ENCODE measurements around the gene ILDR1.

Gene ILDR1

DNA sequence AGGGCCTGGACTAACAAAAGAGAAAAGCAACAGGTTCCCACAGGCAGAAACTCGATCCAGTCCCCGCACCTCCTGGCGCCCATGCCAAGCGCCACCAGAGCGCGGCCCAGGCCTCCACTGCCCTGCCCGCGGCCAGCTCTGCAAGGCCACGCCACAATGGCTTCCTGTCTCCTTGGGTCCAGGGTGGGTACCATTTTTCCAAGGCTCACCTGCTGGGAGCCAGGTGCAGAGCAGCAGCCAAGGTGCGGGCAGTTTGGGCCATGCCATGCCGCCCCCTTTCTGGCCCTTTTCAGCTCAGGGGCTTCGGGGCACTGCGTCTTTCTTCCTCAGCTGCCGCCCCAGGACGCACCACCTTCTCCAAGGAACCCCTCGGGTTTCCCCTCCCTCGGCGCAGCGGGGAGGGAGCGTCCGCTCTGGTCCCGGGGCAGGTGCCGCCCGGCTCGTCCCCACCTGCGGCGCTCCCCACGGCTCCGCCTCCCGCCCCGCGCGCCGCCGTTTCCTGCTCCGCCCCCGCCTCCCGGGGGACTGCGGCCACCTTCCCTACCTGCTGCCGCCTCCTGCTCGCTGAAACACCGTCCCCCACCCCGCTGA lies at the start of gene ILDR1:
ILDR1 (minus strand) TSS at position 437 of the 591 bp plus-strand sequence; CDS start at position 267, 170 bp downstream.
- Histone ChIP-seq H3K27me3 (replicated peaks; ENCODE audit: control insufficient read depth, insufficient read depth, low read length) (peaks cover 14% of the 10 kb centered on the region), H3K9ac (ENCODE audit: low read length) (no peak within 1 kb of the TSS), H3K4me1 (ENCODE audit: control insufficient read depth, insufficient read depth, low read length) (no peaks in the 10 kb centered on the region), H3K4me3 (ENCODE audit: low read length) (no peak within 1 kb of the TSS), H3K9me3 (ENCODE audit: control insufficient read depth, low read length) (no peaks in the 10 kb centered on the region), H3K36me3 (ENCODE audit: control insufficient read depth, insufficient read depth, low read length, severe bottlenecking) (no peaks in the 10 kb centered on the region)
- no peak for DNase-seq (ENCODE audit: low read depth)

DNA sequence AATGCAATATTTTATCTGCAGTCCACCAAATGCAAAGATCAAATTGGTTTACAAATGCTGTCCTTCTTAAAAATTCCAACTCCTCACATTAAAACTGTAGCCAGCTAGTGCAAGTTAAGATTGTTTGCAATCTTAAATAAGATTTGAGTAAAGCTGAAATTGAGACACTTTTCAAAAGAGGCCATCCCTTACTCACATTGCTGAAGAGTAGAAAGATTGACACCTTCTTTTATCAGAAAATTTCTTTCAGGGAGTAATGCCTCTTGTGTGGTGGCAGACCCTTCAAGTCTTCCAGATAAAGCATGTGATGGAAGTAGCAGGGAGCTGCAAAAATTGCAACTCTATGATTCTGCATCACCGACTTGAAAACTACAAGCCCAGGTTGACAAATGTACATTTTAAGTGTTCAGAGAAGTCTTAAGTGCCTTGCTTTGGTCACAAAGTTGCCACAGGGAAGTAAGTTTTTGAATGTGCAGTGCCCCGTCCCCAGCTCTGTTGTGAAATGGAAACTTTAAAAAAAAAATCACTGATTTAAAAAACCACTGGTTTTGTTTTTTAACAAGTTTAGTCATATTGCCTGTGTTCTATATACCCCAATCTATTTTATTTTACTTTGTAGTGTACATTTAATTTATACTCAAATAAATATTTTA lies 45.7 kb upstream of the ILDR1 start:
- no peak overlapping the region for H3K4me3 ChIP-seq (ENCODE audit: low read length)
- H3K9ac ChIP-seq (ENCODE audit: low read length): no peak overlapping the region
- no peaks in the 10 kb centered on the region for H3K36me3 ChIP-seq (ENCODE audit: control insufficient read depth, insufficient read depth, low read length, severe bottlenecking)
- H3K27me3 ChIP-seq (replicated peaks; ENCODE audit: control insufficient read depth, insufficient read depth, low read length): peaks cover 14% of the 10 kb centered on the region
- H3K9me3 ChIP-seq (ENCODE audit: control insufficient read depth, low read length): no peaks in the 10 kb centered on the region
- H3K4me1 ChIP-seq (ENCODE audit: control insufficient read depth, insufficient read depth, low read length): no peaks in the 10 kb centered on the region
- DNase-seq (ENCODE audit: low read depth): no peak

DNA sequence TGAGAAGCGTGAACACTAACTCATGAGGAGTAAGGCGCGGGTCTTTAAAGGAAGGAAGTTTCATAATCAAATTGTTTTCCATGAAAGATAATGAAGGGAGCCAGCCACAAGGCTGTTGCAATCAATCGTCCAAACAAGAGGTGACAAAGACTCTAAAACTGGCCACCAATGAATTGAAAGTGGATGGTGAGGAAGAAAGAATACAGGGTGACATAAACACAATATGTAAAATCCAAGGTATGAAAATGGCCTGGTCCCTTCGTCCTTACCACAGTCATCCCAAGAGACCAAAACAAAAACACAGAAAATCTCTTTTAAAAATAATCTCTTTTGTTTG lies 45.1 kb upstream of the ILDR1 start:
- Histone ChIP-seq H3K4me3 (ENCODE audit: low read length) (no peak overlapping the region), H3K9me3 (ENCODE audit: control insufficient read depth, low read length) (no peaks in the 10 kb centered on the region), H3K36me3 (ENCODE audit: control insufficient read depth, insufficient read depth, low read length, severe bottlenecking) (no peaks in the 10 kb centered on the region), H3K27me3 (replicated peaks; ENCODE audit: control insufficient read depth, insufficient read depth, low read length) (peaks cover 14% of the 10 kb centered on the region), H3K9ac (ENCODE audit: low read length) (no peak overlapping the region), H3K4me1 (ENCODE audit: control insufficient read depth, insufficient read depth, low read length) (no peaks in the 10 kb centered on the region)
- DNase-seq (ENCODE audit: low read depth): no peak

DNA sequence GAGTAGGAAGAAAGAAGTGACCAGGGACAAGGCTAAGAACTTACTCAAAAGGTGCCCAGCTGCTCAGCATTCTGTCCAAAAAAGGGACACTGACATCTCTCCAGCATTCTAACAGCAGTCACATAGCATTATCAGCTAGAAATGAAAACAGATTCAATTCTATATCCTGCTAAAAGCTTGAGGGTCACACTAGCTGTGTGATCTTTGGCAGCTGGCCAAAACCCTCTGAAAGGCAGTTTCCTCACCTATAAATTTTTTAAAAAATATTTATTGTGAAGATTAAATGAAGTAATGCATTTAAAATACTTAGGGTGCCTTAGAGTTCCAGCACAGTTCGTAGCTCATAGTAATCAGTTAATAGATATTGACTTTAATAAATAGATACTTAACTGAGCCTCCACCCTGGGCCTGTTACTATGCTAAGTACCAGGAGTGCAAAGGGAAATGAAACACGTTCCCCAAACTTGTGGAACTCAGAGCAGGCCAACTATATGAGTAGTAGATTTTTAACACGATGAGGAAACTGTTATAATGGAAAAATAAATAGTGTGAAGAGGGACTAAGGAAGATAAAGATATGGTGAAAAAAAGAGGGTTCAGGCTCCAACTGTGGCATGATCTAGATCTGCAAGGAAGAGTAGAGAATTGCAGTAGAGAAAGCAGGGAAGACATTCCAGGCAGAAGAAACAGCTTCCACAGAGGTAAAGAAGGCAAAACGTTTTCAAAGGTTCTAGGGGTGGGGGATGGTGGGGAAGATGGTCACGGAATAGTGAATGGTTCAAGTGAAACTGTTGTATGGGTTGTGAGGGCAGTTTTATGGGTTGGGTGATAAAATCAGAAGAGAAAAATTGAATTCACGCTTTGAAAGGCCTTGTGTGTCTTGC lies 44.5 kb upstream of the ILDR1 start:
- Histone ChIP-seq H3K36me3 (ENCODE audit: control insufficient read depth, insufficient read depth, low read length, severe bottlenecking) (no peaks in the 10 kb centered on the region), H3K4me1 (ENCODE audit: control insufficient read depth, insufficient read depth, low read length) (no peaks in the 10 kb centered on the region), H3K4me3 (ENCODE audit: low read length) (no peak overlapping the region), H3K9ac (ENCODE audit: low read length) (no peak overlapping the region), H3K27me3 (replicated peaks; ENCODE audit: control insufficient read depth, insufficient read depth, low read length) (peaks cover 14% of the 10 kb centered on the region), H3K9me3 (ENCODE audit: control insufficient read depth, low read length) (no peaks in the 10 kb centered on the region)
- no peak for DNase-seq (ENCODE audit: low read depth)

DNA sequence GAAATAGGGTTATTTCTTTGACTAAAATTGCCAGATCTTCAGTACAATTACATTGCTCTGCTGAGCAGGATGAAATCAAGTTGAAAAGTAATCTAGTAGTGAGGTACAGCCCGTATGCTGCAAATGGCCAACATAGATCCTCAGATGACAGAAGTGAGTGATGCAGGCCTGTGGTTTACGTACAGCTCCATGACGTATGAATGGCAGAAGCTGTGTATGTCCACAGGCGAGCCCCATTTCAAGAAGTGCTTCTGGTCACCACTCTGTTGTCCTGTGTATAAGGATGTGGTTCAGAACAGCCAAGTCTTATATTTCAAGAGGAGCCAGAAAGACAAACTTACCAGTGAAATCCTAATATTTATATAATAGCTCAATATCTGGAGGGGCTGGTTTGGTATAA lies 42.3 kb upstream of the ILDR1 start:
- Histone ChIP-seq H3K9ac (ENCODE audit: low read length) (no peak overlapping the region), H3K9me3 (ENCODE audit: control insufficient read depth, low read length) (no peaks in the 10 kb centered on the region), H3K4me1 (ENCODE audit: control insufficient read depth, insufficient read depth, low read length) (no peaks in the 10 kb centered on the region), H3K27me3 (replicated peaks; ENCODE audit: control insufficient read depth, insufficient read depth, low read length) (peaks cover 7% of the 10 kb centered on the region), H3K36me3 (ENCODE audit: control insufficient read depth, insufficient read depth, low read length, severe bottlenecking) (no peaks in the 10 kb centered on the region), H3K4me3 (ENCODE audit: low read length) (no peak overlapping the region)
- DNase-seq (ENCODE audit: low read depth): no peak

DNA sequence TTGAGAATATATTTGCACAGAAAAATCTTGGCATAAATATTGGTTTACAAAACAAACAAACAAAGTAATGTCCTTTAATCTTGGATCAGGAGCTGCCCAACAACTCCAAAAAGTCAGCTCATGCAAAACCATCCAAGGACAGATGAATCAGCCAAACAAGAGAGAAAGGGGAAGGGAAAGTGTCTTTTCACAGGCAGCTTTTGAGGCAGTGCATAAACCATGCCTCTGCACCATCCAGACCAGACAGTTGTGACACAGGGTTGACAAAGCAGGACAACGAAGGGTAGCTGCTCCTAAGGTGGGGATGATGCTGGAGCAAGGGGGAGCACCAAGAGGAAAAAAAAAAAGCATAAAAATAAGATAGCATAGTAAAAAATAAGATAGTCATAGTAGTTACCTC lies 41.9 kb upstream of the ILDR1 start:
- no peak overlapping the region for H3K4me3 ChIP-seq (ENCODE audit: low read length)
- H3K27me3 ChIP-seq (replicated peaks; ENCODE audit: control insufficient read depth, insufficient read depth, low read length): peaks cover 9% of the 10 kb centered on the region
- no peaks in the 10 kb centered on the region for H3K9me3 ChIP-seq (ENCODE audit: control insufficient read depth, low read length)
- H3K36me3 ChIP-seq (ENCODE audit: control insufficient read depth, insufficient read depth, low read length, severe bottlenecking): no peaks in the 10 kb centered on the region
- DNase-seq (ENCODE audit: low read depth): no peak
- no peak overlapping the region for H3K9ac ChIP-seq (ENCODE audit: low read length)
- H3K4me1 ChIP-seq (ENCODE audit: control insufficient read depth, insufficient read depth, low read length): no peaks in the 10 kb centered on the region

DNA sequence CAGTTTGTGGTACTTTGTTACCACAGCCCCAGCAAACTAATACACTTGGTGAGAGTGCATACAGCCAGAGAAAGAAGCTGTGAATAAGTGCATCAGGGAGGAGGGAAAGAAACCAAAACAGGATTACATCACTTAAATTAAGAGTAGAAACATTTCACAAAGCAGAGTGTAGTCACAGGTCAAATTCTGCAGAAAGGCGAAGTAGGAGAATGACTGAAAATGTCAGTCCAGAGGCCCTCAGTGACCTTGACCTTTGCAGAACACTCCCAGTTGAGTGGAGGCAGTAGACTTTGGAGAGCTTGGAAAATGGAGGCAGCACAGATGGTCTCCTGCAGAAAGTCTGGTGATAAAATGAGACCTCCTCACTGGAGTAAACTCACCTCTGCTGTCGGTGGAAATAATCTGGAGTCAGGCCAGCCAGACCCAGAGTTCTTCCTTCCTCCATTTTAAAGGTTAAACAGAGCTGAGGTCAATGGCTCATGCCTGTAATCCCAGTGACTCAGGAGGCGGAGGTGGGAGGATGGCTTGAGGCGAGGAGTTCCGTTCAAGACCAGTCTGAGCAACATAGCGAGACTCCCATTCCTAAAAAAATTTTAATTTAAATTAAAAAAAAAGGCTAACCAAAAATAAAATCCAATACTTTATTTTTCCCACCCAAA lies 38.1 kb upstream of the ILDR1 start:
- DNase-seq (ENCODE audit: low read depth): no peak

DNA sequence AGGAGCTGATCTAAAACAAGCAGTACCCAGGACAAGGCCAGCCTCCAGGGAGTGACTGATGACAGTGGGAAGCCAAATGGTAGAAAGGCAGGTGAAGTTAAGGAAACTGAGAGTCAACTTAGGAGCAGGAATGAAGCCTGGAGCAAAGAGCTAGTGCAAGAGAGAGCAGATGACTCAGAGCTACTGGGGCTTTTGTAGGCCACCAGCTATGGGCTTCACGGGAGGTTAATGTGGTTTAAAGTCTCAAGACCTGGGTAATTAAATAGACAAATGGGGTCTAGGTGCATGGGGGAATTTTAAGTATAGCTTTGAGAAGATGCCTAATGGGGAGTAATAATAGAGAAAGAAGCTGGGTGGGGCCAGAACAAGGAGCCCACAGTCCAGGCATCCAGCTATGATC lies 36.2 kb upstream of the ILDR1 start:
- Histone ChIP-seq H3K27me3 (replicated peaks; ENCODE audit: control insufficient read depth, insufficient read depth, low read length) (peaks cover 3% of the 10 kb centered on the region), H3K4me3 (ENCODE audit: low read length) (no peak overlapping the region), H3K9me3 (ENCODE audit: control insufficient read depth, low read length) (no peaks in the 10 kb centered on the region), H3K36me3 (ENCODE audit: control insufficient read depth, insufficient read depth, low read length, severe bottlenecking) (no peaks in the 10 kb centered on the region), H3K9ac (ENCODE audit: low read length) (no peak overlapping the region), H3K4me1 (ENCODE audit: control insufficient read depth, insufficient read depth, low read length) (no peaks in the 10 kb centered on the region)
- no peak for DNase-seq (ENCODE audit: low read depth)

More for the DNA sequence above, 38.1 kb upstream of the ILDR1 start:
- H3K36me3 ChIP-seq (ENCODE audit: control insufficient read depth, insufficient read depth, low read length, severe bottlenecking): no peaks in the 10 kb centered on the region
- no peak overlapping the region for H3K4me3 ChIP-seq (ENCODE audit: low read length)
- no peaks in the 10 kb centered on the region for H3K4me1 ChIP-seq (ENCODE audit: control insufficient read depth, insufficient read depth, low read length)
- H3K27me3 ChIP-seq (replicated peaks; ENCODE audit: control insufficient read depth, insufficient read depth, low read length): peaks cover 5% of the 10 kb centered on the region
- H3K9me3 ChIP-seq (ENCODE audit: control insufficient read depth, low read length): no peaks in the 10 kb centered on the region
- H3K9ac ChIP-seq (ENCODE audit: low read length): no peak overlapping the region

DNA sequence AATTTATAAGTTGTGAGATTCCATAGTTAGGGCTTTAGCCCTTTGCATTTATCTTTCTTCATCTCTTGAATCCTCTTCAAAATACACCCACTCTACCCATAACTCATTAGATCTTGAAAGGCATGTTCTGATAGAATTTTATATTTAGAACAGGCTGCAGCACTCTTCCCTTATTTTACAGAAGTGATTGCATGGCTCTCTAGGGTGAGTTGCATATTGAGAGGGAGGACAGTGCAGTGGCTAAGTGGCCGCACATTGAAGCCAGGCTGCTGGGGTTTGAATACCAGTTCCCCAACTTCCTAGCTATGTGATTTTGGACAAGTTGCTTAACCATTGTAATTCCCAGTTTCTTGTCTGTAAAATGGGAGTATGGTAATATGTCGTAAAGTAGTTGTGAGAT lies 35.6 kb upstream of the ILDR1 start:
- no peak overlapping the region for H3K9ac ChIP-seq (ENCODE audit: low read length)
- peaks cover 3% of the 10 kb centered on the region for H3K27me3 ChIP-seq (replicated peaks; ENCODE audit: control insufficient read depth, insufficient read depth, low read length)
- DNase-seq (ENCODE audit: low read depth): no peak
- no peaks in the 10 kb centered on the region for H3K4me1 ChIP-seq (ENCODE audit: control insufficient read depth, insufficient read depth, low read length)
- no peaks in the 10 kb centered on the region for H3K9me3 ChIP-seq (ENCODE audit: control insufficient read depth, low read length)
- H3K36me3 ChIP-seq (ENCODE audit: control insufficient read depth, insufficient read depth, low read length, severe bottlenecking): no peaks in the 10 kb centered on the region
- H3K4me3 ChIP-seq (ENCODE audit: low read length): no peak overlapping the region

DNA sequence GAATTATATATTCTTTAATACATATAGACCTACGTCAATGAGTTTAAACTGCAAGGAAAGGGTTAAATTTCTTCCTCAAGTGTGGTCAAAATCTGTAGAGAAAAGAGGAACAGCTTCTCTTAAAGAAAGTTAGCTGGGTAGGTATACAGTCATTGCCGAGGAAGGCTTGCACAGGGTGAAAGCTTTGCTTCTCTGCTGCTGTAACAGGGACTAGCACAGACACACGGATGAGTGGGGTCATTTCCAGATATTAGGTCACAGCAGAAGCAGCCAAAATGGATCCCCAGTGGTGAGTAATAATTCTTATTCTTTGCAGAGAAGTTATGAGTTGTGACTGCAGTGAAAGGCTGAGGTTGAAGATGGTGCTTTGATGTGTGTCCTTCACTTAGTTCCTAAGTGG lies 33.2 kb upstream of the ILDR1 start, which contains the start of gene CD86:
CD86 (plus strand) TSS at position 148 of the 400 bp plus-strand sequence; CDS start at position 276, 128 bp downstream.
- DNase-seq (ENCODE audit: low read depth): no peak
- H3K36me3 ChIP-seq (ENCODE audit: control insufficient read depth, insufficient read depth, low read length, severe bottlenecking): no peaks in the 10 kb centered on the region
- peaks cover 3% of the 10 kb centered on the region for H3K27me3 ChIP-seq (replicated peaks; ENCODE audit: control insufficient read depth, insufficient read depth, low read length)
- H3K4me1 ChIP-seq (ENCODE audit: control insufficient read depth, insufficient read depth, low read length): no peaks in the 10 kb centered on the region
- H3K4me3 ChIP-seq (ENCODE audit: low read length): no peak within 1 kb of the TSS
- no peaks in the 10 kb centered on the region for H3K9me3 ChIP-seq (ENCODE audit: control insufficient read depth, low read length)
- H3K9ac ChIP-seq (ENCODE audit: low read length): no peak within 1 kb of the TSS

DNA sequence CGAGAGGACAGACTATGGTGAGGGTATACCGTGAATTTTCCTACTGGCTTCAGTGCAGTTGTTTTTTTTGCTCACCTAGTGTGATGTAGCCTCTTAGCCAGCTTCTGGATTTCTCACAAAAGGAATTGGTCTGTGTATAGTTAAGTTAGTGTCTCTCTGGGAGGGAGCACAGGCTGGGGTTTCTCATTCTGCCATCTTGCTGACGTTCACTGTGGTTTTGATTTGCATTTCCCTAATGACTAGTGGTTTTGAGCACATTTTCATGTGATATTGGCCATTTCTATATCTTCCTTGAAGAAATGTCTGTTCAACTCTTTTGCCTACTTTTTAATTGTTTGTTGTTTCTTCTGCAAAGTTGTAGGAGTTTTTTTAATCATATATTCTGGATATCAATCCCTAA lies 30.9 kb upstream of the ILDR1 start:
- Histone ChIP-seq H3K36me3 (ENCODE audit: control insufficient read depth, insufficient read depth, low read length, severe bottlenecking) (no peaks in the 10 kb centered on the region), H3K27me3 (replicated peaks; ENCODE audit: control insufficient read depth, insufficient read depth, low read length) (no peaks in the 10 kb centered on the region), H3K9me3 (ENCODE audit: control insufficient read depth, low read length) (no peaks in the 10 kb centered on the region), H3K4me1 (ENCODE audit: control insufficient read depth, insufficient read depth, low read length) (no peaks in the 10 kb centered on the region), H3K9ac (ENCODE audit: low read length) (no peak overlapping the region), H3K4me3 (ENCODE audit: low read length) (no peak overlapping the region)
- no peak for DNase-seq (ENCODE audit: low read depth)
